ENCODE results near the gene PCDH15.

PCDH15 gene

DNA sequence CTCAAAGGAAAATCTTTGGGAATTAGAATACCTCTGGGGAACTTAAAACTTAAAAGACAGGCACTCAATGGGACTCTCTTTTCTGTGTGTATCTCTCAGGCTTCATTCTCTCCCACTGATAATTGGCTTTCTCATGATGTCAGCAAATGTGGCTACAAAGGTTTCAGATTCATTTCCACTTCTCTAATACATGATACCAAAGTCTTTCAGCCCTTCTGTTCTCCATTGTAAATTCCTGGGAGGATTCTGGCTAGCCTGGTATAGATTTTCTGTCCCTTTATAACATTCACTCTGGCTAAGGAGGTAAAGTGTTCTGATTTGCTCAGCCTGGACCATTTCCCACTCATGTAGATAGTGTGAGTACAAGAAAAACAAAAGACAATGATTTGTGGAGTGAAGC, 606.2 kb downstream of the PCDH15 start:
- no peak for FAIRE-seq
- no peak for DNase-seq (ENCODE audit: extremely low spot score, insufficient read length, low read depth)

DNA sequence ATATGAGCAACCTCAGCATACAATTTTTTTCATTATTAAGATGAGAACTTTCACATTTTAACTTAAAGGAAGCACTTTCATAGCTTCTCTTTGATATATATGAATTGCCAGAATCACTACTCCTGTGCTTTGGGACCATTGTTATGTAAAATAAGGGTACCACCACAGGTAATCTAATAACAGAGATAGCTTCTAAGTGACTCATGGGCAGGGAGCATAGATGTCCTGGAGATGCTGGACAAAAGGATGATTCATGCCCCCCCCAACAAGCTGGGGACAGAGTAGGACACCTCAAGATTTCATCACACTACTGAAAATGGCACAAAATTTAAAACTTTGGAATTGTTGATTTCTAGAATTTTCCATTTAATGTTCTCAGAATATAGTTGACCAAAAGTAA, 641.1 kb downstream of the PCDH15 start:
- FAIRE-seq (no peak), DNase-seq (ENCODE audit: extremely low spot score, insufficient read length, low read depth) (no peak)

DNA sequence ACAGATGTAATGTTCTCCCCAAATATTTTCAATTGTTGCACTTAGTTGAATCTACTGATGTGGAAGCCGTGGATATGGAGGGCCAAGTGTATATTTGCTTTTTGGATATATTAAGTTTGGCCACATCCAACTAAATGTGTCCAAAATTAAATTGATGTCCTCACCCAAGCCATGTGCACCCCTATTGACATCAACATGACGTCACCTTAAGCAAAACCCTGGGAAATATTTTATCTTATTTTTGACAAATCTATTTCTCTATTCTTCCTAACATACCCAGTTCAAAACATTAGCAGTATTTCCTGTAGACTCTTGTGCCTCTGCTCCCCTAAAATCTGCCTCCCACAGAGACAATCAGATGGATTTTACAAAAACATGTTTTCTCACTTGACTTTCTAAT, 652.5 kb downstream of the PCDH15 start:
- DNase-seq (ENCODE audit: extremely low spot score, insufficient read length, low read depth) (no peak), FAIRE-seq (no peak)

DNA sequence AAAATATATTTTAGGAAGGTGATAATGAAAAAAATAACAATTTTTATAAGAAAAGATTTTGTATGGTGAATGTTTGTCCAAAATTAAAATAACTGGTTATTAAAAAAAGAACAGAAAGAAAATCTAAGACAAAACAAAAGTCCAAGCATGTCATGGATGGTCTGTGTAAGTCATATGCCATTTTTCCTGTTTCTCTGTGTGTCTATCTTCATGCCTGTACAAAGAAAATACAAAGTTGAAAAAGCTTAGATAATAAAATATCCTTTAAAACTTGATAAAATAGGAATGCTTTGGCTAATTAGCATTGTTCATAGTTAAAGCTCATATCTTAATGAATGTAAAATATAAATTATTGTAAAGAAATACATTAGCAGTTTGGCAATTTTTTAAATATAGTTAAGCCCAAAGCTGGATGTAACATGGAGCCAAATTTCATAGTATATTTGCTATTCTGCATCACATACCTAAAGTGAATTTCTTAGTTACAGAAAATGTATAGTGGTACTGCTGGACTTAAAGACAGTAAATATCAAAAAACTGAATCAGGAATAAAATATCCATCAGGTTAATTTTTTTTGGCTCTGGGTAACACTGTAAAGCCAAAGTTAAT, 661.1 kb downstream of the PCDH15 start:
- DNase-seq (ENCODE audit: extremely low spot score, insufficient read length, low read depth): no peak
- no peak for FAIRE-seq

DNA sequence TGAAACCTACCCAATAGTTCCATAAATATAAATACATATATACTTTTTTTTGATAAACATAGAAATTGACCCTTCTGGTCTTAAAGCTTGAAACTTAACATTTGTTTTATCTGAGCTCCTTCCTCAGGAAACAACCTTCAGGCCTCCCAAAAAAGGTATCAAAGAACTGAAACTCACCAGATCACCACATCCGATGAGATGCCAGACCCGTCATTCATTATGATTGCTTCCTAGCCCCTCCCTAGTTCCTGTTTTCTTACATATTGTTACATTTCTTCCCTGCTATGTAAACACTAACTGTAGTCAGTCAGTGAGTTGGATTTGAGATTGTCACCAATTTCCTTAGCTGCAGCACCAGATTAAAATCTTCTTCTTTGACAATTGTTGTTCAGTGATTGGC, 663.6 kb downstream of the PCDH15 start:
- FAIRE-seq: no peak
- DNase-seq (ENCODE audit: extremely low spot score, insufficient read length, low read depth): no peak

DNA sequence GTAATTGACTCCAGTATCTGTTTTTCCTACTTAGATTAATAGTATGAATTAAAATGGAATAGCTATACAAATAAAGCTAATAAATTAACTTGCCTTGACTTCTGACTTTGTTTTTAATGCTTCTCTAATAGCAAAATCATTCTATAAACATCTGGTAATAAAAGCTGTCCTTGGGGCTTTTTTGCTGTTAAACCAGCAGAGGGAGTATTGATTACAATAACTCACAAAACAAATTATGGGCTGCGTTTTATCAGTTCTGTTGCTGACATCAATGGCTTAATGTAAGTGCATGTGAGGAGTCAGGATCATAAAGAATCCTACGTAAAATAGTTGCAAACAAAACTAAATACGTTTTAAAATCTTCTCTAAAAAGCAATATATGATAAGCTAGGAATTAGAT, 667.8 kb downstream of the PCDH15 start:
- FAIRE-seq: no peak

DNA sequence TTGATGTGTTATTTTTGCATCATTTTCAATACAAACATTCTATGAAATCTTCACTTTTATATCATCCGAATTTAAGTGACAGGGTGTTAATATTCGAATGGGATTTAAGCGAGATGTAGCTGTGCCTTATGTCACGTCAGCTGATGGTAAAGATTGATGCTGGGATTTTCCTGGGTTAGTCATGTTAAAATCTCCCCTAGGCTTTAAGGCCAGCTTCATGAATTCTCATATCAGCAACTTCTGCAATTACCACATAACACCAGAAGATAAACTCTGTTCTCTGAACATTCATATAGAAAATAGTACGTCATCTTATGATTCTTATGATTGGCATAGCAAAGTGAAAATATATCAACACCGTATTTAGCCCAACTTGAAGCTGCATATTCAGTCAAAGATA, 669.2 kb downstream of the PCDH15 start:
- DNase-seq (ENCODE audit: extremely low spot score, insufficient read length, low read depth) (no peak), FAIRE-seq (no peak)

More for the DNA sequence above, 667.8 kb downstream of the PCDH15 start:
- no peak for DNase-seq (ENCODE audit: extremely low spot score, insufficient read length, low read depth)

DNA sequence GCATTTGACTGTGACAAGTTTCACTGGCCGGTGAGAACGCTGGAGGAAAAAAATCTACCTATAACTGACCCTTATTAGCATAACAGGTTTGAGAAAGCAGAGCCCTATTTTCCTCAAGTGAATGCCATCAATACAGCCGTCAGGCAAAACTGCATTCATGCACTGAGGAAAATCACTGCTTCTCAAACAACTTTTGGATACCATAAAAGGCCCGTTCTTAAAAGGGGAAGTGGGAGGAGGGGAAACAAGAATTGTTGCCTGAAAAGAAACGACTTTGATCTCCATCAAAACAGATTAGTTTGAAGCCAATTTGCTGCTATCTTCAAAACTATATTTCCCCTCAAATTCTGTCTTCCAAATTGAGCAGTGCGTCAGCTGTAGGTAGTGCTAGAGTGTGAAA, 670.6 kb downstream of the PCDH15 start:
- FAIRE-seq (no peak), DNase-seq (ENCODE audit: extremely low spot score, insufficient read length, low read depth) (no peak)

DNA sequence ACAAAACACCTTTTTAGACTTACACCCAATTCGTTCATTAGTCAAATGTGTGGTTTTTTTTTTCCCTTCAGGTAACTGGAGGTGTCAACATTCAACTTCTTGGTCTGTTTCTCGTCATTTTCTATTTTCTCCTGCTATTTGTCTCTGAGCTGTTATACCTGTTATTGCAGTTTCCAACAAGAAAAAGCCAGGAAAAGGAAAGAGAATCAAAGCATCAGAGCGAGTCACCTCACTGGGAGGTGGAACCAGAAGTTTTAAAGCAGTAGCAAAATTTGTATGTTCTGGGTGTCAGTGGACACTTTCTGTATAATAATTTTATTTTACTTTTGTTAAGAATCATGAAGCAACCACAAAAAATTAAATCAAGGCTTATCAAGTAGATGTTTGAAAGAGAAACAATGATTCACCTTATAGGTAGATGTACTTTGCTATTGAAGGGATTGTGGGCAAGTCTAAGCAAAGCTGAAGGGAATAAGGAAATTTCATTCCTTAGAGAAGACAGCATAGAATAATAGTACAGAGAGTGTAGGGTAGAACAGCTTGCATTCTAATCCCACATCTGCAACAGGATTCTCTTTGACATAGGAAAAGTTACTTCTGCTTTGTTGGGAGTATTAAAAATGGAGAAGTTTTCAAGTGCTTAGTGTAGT, 675.8 kb downstream of the PCDH15 start:
- DNase-seq (ENCODE audit: extremely low spot score, insufficient read length, low read depth): no peak
- FAIRE-seq: no peak

DNA sequence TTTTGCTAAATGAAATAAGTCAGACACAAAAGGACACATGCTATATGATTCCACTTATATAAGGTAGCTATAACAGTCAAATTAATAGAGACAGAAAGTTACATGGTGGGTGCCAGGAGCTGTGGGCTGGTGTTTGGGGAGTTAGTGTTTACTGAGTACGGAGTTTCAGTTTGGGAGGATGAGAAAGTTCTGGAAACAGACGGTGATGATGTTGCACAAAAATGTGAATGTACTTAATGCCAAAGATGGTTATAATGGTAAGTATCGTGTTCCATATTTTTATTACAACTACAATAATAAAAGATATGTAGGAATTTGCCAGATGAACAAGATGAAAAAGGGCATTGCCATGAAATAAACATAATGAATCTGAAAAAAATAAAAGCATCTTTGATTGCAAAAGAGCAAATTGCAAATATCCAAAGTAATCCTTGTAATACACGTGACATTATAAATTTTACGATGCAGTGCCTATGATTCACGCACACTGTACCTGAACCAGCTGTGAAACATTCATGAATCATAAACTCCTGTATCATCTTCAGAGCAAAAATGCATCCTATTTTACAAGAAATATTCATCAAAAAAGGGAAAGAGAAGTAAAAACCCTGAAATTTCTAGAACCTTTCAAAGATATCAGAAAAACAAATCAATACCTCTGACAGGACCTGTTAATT, 676.7 kb downstream of the PCDH15 start:
- FAIRE-seq (no peak), DNase-seq (ENCODE audit: extremely low spot score, insufficient read length, low read depth) (no peak)

DNA sequence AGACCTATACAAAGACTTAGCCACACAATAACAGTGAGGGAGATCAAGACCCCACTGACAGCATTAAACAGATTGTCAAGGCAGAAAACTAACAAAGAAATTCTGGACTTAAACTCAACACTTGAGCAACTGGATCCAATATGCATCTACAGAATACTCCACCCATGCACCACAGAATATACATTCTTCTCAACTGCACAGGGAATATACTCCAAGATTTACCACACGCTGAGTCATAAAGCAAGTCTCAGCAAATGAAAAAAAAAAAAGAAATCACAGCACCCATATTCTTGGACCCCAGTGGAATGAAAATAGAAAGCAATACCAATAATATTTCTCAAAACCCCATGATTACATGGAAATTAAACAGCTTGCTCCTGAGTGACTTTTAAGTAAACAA, 680.2 kb downstream of the PCDH15 start:
- FAIRE-seq (no peak), DNase-seq (ENCODE audit: extremely low spot score, insufficient read length, low read depth) (no peak)

DNA sequence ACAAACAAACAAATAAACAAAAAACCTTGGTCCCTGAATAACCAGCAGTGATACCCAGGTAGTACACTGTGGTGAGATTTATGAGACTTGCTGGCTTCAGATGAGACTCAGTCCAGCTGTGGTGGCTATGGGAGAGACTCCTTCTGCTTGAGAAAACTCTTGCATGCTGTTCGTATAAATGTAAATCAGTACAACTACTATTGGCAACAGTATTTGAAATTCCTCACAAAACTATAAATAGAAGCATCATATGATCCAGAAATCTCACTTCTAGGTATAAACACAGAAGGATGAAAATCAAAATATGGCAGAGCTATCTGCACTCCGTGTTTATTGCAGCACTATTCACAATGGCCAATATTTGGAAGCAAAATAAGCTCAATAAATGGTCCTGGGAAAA, 692.1 kb downstream of the PCDH15 start:
- FAIRE-seq: no peak
- no peak for DNase-seq (ENCODE audit: extremely low spot score, insufficient read length, low read depth)

DNA sequence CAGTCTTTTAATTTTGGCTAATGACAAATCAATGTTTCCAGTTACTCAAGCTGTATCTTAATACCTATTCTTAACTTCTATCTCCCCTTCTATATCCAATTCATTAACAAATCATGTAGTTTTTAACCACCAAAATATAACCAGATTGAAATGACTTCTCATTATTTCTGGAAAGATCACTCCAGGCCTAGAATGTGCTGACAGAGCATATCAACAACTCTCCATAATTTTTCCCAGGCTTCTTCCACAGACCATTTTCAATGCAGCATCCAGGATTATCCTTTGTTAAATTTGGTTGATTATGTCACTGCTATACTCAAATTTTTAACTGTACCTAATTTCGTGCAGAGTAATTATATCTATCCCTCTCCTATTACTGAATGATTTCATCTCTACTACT, 704.1 kb downstream of the PCDH15 start:
- FAIRE-seq: no peak
- DNase-seq (ENCODE audit: extremely low spot score, insufficient read length, low read depth): no peak

DNA sequence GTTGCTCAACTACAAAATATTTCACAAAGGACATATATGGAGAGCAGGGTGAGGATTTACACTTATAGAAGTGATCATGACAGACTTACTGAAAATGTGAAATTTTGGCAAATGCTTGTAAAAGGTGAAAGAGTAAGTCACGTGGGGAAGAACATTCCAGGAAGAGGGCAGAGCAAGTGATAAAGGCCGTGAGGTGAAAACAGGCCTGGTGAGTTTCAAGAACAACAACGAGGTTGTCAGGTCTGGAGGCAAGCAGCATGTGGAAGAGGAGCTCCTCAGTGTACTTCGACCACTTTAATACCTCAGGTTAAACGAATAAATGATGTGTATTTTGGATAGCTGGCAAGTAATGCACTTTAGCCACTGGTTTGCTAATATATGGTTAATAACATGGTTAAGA, 706.7 kb downstream of the PCDH15 start:
- DNase-seq (ENCODE audit: extremely low spot score, insufficient read length, low read depth) (no peak), FAIRE-seq (no peak)

DNA sequence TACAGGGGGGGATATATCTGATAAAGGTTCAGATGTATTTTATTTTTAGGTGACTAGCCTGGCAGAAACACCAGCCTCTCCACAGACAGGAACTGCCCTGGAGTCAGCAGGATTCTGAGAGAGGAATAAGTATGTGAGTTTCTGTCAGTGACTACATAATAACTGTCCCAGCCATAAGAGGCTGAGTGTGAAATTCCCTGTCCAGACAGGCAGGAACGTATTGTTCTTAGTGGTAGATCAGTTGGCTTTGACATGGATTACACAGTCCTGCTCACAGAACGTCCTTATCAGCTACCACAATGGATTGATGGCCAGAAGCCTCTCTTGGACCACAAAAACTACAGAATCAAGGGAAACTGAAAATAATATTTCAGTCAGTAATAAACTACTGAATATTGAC, 709.8 kb downstream of the PCDH15 start:
- no peak for FAIRE-seq

DNA sequence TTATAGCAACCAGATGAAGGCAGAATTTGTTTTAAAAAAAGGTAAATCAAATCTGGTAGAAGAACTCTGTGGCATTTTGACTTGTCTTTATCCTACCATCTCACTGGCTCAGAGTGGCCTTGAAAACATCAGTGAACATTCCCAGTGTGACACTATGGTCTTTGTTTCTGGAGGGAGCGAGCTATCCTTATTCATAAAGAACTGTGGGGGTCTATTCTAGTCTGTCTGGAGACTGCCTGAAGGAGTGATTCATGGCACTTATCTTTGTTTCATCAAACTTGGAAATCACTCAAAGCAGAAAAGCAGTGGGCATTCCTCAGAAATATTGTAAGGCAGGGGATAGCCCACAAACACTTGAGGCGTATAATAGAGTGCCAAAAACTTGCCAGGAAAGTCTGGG, 719.1 kb downstream of the PCDH15 start:
- FAIRE-seq: no peak
- no peak for DNase-seq (ENCODE audit: extremely low spot score, insufficient read length, low read depth)

More for the DNA sequence above, 709.8 kb downstream of the PCDH15 start:
- DNase-seq (ENCODE audit: extremely low spot score, insufficient read length, low read depth): no peak

DNA sequence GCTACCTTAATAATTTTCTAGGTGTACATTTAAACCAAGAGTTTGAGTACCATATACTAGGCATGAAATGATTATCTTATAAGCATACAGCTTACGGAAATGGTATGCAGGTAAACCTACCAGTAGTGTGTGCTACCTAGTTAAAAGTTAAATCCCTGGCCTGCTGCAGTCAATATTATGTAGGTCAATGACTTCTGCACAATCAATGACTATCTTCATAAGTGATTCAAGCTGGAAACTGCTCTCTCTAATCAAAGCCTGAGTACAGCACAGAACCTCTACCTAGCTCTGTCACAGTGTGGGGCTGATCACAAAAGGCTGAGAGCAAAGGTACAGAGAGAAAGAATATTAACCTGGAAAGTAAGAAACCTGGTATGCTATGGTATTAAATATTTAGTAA, 733.7 kb downstream of the PCDH15 start:
- DNase-seq (ENCODE audit: extremely low spot score, insufficient read length, low read depth): no peak
- no peak for FAIRE-seq

DNA sequence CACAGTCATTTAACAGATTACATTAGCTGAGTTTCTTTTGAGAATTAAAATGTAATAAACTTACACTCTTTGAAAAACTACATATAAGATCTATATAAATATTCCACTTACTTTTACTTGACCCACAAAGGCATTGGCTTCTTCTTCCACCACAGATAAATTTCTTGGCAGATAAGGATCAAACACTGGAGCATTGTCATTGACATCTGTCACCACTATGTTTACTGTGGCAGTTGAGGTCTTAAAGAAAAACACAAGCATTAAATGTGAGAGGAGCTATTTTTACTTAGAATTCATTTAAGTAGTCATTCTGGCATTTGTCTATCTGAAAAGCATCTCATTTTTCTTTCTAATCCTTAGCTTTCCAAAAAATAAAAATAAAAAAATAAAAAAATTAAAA, 734.4 kb downstream of the PCDH15 start:
- FAIRE-seq (no peak), DNase-seq (ENCODE audit: extremely low spot score, insufficient read length, low read depth) (no peak)

DNA sequence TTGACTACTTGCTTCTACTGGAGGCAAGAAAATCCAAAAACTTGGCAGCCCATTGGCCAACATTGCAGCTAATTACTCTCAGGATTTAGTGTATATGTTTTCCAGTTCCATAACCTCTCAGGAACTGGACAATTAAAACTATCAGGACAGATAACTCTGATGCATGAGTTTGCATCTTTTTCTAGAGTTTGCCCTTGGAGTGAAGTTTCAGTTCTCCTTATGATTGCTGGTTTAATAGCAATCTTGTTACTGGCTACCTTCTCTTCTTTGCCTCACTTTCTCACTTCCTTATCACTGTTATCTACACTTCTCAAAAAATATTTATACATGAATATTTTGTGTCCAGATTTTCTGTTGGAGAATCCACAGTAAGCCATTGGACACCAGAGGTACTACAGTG, 735.9 kb downstream of the PCDH15 start:
- no peak for FAIRE-seq
- DNase-seq (ENCODE audit: extremely low spot score, insufficient read length, low read depth): no peak

DNA sequence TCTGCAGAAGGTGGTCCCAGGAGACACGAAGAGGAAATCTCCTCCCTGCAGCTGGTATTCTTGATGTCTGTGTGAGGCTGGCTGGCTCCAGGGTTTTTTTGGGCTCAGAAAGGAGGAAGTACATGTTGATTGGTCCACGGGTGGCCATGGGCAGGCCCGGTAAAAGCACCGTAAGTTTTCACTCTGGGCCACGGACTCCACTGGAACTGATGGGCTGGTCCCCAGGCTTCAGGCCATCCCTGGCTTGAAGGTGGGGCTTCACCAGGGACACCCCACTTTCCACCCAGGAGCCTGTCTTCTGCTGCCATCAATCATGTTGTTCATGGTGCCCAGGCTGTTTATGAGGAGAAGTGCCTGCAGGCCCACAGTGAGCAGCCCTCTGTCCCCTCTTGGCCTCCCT, 736.8 kb downstream of the PCDH15 start:
- FAIRE-seq (no peak), DNase-seq (ENCODE audit: extremely low spot score, insufficient read length, low read depth) (no peak)

DNA sequence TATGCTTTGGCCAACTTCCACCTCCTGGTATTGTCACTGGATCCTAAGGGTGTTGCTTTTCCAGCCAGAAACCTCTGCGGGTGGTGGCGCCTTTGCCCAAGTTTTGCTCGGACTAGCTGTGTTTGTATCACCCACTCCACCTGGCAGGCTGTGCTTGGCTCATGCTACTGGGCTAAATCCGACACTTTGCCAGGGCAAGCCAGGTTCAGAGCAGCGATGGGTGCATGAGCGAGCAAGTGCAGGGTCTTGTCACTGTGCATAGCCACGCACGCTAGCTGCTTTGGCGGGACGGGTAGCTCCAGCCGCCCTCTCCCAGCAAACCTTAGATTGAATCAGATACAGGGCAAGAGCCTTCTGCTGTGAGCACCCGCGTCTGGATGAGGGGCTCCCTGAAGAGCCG, 737.5 kb downstream of the PCDH15 start:
- DNase-seq (ENCODE audit: extremely low spot score, insufficient read length, low read depth) (no peak), FAIRE-seq (no peak)

DNA sequence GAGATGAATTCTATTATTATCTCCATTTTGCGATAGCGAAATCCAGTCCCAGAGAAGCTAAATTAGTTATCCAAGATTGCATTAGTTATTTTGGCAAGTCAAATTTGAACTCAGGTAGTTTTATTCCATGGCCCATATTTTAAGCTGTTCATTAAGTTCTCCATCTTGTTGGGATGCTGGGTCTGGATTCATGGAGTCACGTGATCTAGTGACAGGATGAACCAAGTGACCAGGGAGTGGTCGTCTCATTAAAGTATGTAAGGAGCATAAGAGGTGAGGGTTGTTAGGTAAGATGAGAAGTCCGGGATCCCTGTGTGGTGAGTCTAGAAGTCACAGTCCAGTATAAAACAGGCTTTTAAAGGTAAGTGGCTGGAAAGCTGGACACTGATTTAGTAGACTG, 740.5 kb downstream of the PCDH15 start:
- no peak for DNase-seq (ENCODE audit: extremely low spot score, insufficient read length, low read depth)
- FAIRE-seq: no peak

Data from GM18507 (cell line).